ENCODE measurements around the gene NECAB2. TPM values are rescaled to one million over a fixed set of nuclear protein-coding genes. Genes with fewer than 3 reads are reported as not detected.

Gene NECAB2
- total RNA-seq, 1 donor from 2014 or later = 12.6 TPM

- Mint-ChIP-seq H3K4me3 (peak overlapping the region; percentile 16), H3K9me3 (peaks cover 24% of the 10 kb centered on the region), H3K36me3 (peaks cover 28% of the 10 kb centered on the region), H3K4me1 (peaks cover 40% of the 10 kb centered on the region), H3K27me3 (ENCODE audit: insufficient read depth, low read depth) (peaks cover 8% of the 10 kb centered on the region), H3K27ac (no peak overlapping the region)
- H3K36me3 ChIP-seq = no peaks in the 10 kb centered on the region
- H3K4me1 ChIP-seq = peaks cover 20% of the 10 kb centered on the region
- peaks cover 10% of the 10 kb centered on the region for H3K79me2 ChIP-seq (ENCODE audit: low read depth)
- H3K9ac ChIP-seq = no peak overlapping the region
- DNase-seq (ENCODE audit: low spot score) = no peak
- no peak overlapping the region for H3K4me2 ChIP-seq
- no peak overlapping the region for H2AFZ ChIP-seq (replicated peaks)
- H3K27me3 ChIP-seq = no peaks in the 10 kb centered on the region
- peaks cover 10% of the 10 kb centered on the region for H3F3A ChIP-seq (ENCODE audit: low read depth)
- no peak overlapping the region for H3K4me3 ChIP-seq
- H3K27ac ChIP-seq = no peak overlapping the region
- TF ChIP-seq CTCF (IDR thresholded peaks at IDR 0.05) = no peak
- TF ChIP-seq EZH2 (IDR thresholded peaks at IDR 0.05) = no peak
- TF ChIP-seq EZH2phosphoT487 (IDR thresholded peaks at IDR 0.05) = no peak
- H4K20me1 ChIP-seq (ENCODE audit: low read depth) = peaks cover 7% of the 10 kb centered on the region
- H3K9me3 ChIP-seq (ENCODE audit: low read depth) = no peaks in the 10 kb centered on the region
Measured at GRCh38 chr16:83974475-83974874, 6.4 kb downstream of the NECAB2 start.

- no peak overlapping the region for H2AFZ ChIP-seq (replicated peaks)
- H3K4me1 Mint-ChIP-seq = peaks cover 43% of the 10 kb centered on the region
- H3F3A ChIP-seq (ENCODE audit: low read depth) = peaks cover 10% of the 10 kb centered on the region
- TF ChIP-seq CTCF (IDR thresholded peaks at IDR 0.05) = no peak
- no peak for TF ChIP-seq EZH2 (IDR thresholded peaks at IDR 0.05)
- TF ChIP-seq EZH2phosphoT487 (IDR thresholded peaks at IDR 0.05) = no peak
- no peak overlapping the region for H3K9ac ChIP-seq
- no peak overlapping the region for H3K4me2 ChIP-seq
- no peak overlapping the region for H3K4me3 Mint-ChIP-seq
- H3K36me3 ChIP-seq = no peaks in the 10 kb centered on the region
- no peak overlapping the region for H3K27ac ChIP-seq
- H3K27me3 Mint-ChIP-seq (ENCODE audit: insufficient read depth, low read depth) = peaks cover 8% of the 10 kb centered on the region
- no peaks in the 10 kb centered on the region for H3K27me3 ChIP-seq
- no peak overlapping the region for H3K4me3 ChIP-seq
- DNase-seq (ENCODE audit: low spot score) = no peak
- H3K9me3 ChIP-seq (ENCODE audit: low read depth) = no peaks in the 10 kb centered on the region
- H3K79me2 ChIP-seq (ENCODE audit: low read depth) = no peaks in the 10 kb centered on the region
- H3K27ac Mint-ChIP-seq = no peak overlapping the region
- peaks cover 7% of the 10 kb centered on the region for H4K20me1 ChIP-seq (ENCODE audit: low read depth)
- H3K4me1 ChIP-seq = peaks cover 12% of the 10 kb centered on the region
- H3K36me3 Mint-ChIP-seq = peaks cover 28% of the 10 kb centered on the region
- peaks cover 24% of the 10 kb centered on the region for H3K9me3 Mint-ChIP-seq
Measured at GRCh38 chr16:83975590-83976260, 7.7 kb downstream of the NECAB2 start.

GRCh38 chr16:83977056-83977815 lies 9.2 kb downstream of the NECAB2 start:
- H3K27me3 Mint-ChIP-seq (ENCODE audit: insufficient read depth, low read depth) = peaks cover 11% of the 10 kb centered on the region
- H3K27ac Mint-ChIP-seq = no peak overlapping the region

More at GRCh38 chr16:83977056-83977815, 9.2 kb downstream of the NECAB2 start:
- H3K4me2 ChIP-seq = no peak overlapping the region
- no peaks in the 10 kb centered on the region for H3K79me2 ChIP-seq (ENCODE audit: low read depth)
- H3K27ac ChIP-seq = no peak overlapping the region
- H2AFZ ChIP-seq (replicated peaks) = no peak overlapping the region
- no peak overlapping the region for H3K4me3 Mint-ChIP-seq
- TF ChIP-seq EZH2phosphoT487 (IDR thresholded peaks at IDR 0.05) = no peak
- TF ChIP-seq EZH2 (IDR thresholded peaks at IDR 0.05) = no peak
- H3K9me3 Mint-ChIP-seq = peaks cover 30% of the 10 kb centered on the region
- peaks cover 4% of the 10 kb centered on the region for H3K4me1 ChIP-seq
- H3F3A ChIP-seq (ENCODE audit: low read depth) = peaks cover 10% of the 10 kb centered on the region
- peaks cover 7% of the 10 kb centered on the region for H4K20me1 ChIP-seq (ENCODE audit: low read depth)
- no peak for DNase-seq (ENCODE audit: low spot score)
- H3K27me3 ChIP-seq = no peaks in the 10 kb centered on the region
- H3K9me3 ChIP-seq (ENCODE audit: low read depth) = no peaks in the 10 kb centered on the region
- H3K4me3 ChIP-seq = no peak overlapping the region
- peaks cover 38% of the 10 kb centered on the region for H3K4me1 Mint-ChIP-seq
- H3K9ac ChIP-seq = no peak overlapping the region
- H3K36me3 ChIP-seq = no peaks in the 10 kb centered on the region
- peaks cover 36% of the 10 kb centered on the region for H3K36me3 Mint-ChIP-seq

Data from neural progenitor cell (in vitro differentiated cells).